Measurements from ENCODE around the gene CHMP1B.
"Not testable (repeated sequence)": the region's sequence is repeated elsewhere in the genome, so short reads cannot be mapped to it uniquely, and the experiment has no call there.

- TF ChIP-seq, protein P1, sequence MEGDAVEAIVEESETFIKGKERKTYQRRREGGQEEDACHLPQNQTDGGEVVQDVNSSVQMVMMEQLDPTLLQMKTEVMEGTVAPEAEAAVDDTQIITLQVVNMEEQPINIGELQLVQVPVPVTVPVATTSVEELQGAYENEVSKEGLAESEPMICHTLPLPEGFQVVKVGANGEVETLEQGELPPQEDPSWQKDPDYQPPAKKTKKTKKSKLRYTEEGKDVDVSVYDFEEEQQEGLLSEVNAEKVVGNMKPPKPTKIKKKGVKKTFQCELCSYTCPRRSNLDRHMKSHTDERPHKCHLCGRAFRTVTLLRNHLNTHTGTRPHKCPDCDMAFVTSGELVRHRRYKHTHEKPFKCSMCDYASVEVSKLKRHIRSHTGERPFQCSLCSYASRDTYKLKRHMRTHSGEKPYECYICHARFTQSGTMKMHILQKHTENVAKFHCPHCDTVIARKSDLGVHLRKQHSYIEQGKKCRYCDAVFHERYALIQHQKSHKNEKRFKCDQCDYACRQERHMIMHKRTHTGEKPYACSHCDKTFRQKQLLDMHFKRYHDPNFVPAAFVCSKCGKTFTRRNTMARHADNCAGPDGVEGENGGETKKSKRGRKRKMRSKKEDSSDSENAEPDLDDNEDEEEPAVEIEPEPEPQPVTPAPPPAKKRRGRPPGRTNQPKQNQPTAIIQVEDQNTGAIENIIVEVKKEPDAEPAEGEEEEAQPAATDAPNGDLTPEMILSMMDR (IDR thresholded peaks at IDR 0.05): not testable (repeated sequence)
- not testable (repeated sequence) for TF ChIP-seq EP300, POLR2A, POLR2AphosphoS5 (IDR thresholded peaks at IDR 0.05)
Observed at GRCh38 chr18:11892438-11892837, 41.2 kb downstream of the CHMP1B start.
